Fibroblast of lung (primary cell): ENCODE results near the gene UST.

ENCODE experiments used
- EZH2 ChIP-seq: IDR thresholded peaks from 2 replicates; pipeline ENCODE4 v1.5.1; 2012; ENCODE audit warnings: low read length, control low read depth, mild to moderate bottlenecking; ENCODE audit errors: missing control alignments
- TF ChIP-seq, protein P1 (sequence below), 2 donors: IDR thresholded peaks in 1 of 2; conservative IDR thresholded peaks in 1 of 2; 1 replicate in 1 of 2; 2 replicates in 1 of 2; pipeline ENCODE4 v1.5.1; 2011 to 2012; ENCODE audit warnings: low read length in 2 of 2, control low read depth in 1 of 2, inconsistent platforms in 1 of 2, low read depth in 1 of 2, mild to moderate bottlenecking in 1 of 2

- TF ChIP-seq, protein P1, sequence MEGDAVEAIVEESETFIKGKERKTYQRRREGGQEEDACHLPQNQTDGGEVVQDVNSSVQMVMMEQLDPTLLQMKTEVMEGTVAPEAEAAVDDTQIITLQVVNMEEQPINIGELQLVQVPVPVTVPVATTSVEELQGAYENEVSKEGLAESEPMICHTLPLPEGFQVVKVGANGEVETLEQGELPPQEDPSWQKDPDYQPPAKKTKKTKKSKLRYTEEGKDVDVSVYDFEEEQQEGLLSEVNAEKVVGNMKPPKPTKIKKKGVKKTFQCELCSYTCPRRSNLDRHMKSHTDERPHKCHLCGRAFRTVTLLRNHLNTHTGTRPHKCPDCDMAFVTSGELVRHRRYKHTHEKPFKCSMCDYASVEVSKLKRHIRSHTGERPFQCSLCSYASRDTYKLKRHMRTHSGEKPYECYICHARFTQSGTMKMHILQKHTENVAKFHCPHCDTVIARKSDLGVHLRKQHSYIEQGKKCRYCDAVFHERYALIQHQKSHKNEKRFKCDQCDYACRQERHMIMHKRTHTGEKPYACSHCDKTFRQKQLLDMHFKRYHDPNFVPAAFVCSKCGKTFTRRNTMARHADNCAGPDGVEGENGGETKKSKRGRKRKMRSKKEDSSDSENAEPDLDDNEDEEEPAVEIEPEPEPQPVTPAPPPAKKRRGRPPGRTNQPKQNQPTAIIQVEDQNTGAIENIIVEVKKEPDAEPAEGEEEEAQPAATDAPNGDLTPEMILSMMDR (conservative IDR thresholded peaks at IDR 0.05 in 1 of 2, IDR thresholded peaks at IDR 0.05 in 1 of 2; ENCODE audit: low read depth in 1 of 2, low read length in 2 of 2), result no peak
- TF ChIP-seq EZH2, result no peak
These were observed 5.0 kb downstream of the UST start for GRCh38 chr6:148751793-148752170.
